Thyroid gland (tissue), 4 donors: ENCODE results near the gene GHITM.

ENCODE experiments used
- POLR2A ChIP-seq, 2 donors: fragments of 450-650 bp; IDR thresholded peaks; one replicate each; pipeline ENCODE4 v1.6.1; 2017; ENCODE audit warnings: antibody characterized with exemption in 2 of 2, mild to moderate bottlenecking in 2 of 2, moderate library complexity in 1 of 2
- TF ChIP-seq, protein P1 (sequence below), 6 experiments: fragments of 200-600 bp in 3 of 6; fragments of 450-650 bp in 3 of 6; sonication (generic) in 3 of 6; IDR thresholded peaks; one replicate each; pipeline ENCODE4 v1.5.1; 2016 to 2019; ENCODE audit warnings: antibody characterized with exemption in 6 of 6, mild to moderate bottlenecking in 2 of 6, inconsistent platforms in 1 of 6, moderate library complexity in 1 of 6

GRCh38 chr10:84152769-84153168 lies 13.5 kb downstream of the GHITM start:
- TF ChIP-seq, protein P1, sequence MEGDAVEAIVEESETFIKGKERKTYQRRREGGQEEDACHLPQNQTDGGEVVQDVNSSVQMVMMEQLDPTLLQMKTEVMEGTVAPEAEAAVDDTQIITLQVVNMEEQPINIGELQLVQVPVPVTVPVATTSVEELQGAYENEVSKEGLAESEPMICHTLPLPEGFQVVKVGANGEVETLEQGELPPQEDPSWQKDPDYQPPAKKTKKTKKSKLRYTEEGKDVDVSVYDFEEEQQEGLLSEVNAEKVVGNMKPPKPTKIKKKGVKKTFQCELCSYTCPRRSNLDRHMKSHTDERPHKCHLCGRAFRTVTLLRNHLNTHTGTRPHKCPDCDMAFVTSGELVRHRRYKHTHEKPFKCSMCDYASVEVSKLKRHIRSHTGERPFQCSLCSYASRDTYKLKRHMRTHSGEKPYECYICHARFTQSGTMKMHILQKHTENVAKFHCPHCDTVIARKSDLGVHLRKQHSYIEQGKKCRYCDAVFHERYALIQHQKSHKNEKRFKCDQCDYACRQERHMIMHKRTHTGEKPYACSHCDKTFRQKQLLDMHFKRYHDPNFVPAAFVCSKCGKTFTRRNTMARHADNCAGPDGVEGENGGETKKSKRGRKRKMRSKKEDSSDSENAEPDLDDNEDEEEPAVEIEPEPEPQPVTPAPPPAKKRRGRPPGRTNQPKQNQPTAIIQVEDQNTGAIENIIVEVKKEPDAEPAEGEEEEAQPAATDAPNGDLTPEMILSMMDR (IDR thresholded peaks at IDR 0.05), result no peak
- TF ChIP-seq POLR2A (IDR thresholded peaks at IDR 0.05), result no peak
